Esophagus muscularis mucosa (tissue), 4 donors: Measurements from ENCODE around the gene UBE2E2. TPM values are rescaled to one million over a fixed set of nuclear protein-coding genes. Genes with fewer than 3 reads are reported as not detected.

Experiments used
- DNase-seq: peaks from one replicate; pipeline ENCODE4 v3.0.0-alpha.2; 2017; ENCODE audit errors: extremely low spot score
- H3K27ac ChIP-seq, 4 donors: fragments of 200-600 bp; sonication (generic); replicated peaks in 1 of 4; 1 replicate in 3 of 4; 2 replicates in 1 of 4; pipeline ENCODE4 v1.5.1; 2016 to 2019; ENCODE audit warnings: mild to moderate bottlenecking in 1 of 4
- H3K27me3 ChIP-seq, 4 donors: fragments of 200-600 bp; sonication (generic); one replicate each; pipeline versions ENCODE4 v1.5.1 to v1.6.0; 2016 to 2019
- H3K36me3 ChIP-seq, 4 donors: fragments of 200-600 bp; sonication (generic); one replicate each; pipeline ENCODE4 v1.5.1; 2016 to 2019
- H3K4me1 ChIP-seq, 4 donors: fragments of 200-600 bp; sonication (generic); one replicate each; pipeline ENCODE4 v1.5.1; 2016 to 2019
- H3K4me3 ChIP-seq, 4 donors: fragments of 200-600 bp; sonication (generic); 1 replicate in 2 of 4; 2 replicates in 2 of 4; pipeline ENCODE4 v1.5.1; 2016 to 2019; ENCODE audit warnings: mild to moderate bottlenecking in 4 of 4, moderate library complexity in 1 of 4
- H3K9me3 ChIP-seq, 4 donors: fragments of 200-600 bp; sonication (generic); 1 replicate in 3 of 4; 2 replicates in 1 of 4; pipeline ENCODE4 v1.5.1; 2016 to 2019
- CTCF ChIP-seq, 3 experiments: fragments of 200-600 bp in 2 of 3; fragments of 450-650 bp in 1 of 3; sonication (generic) in 2 of 3; IDR thresholded peaks; one replicate each; pipeline ENCODE4 v1.5.1; 2017 to 2019; ENCODE audit warnings: antibody characterized with exemption in 3 of 3, mild to moderate bottlenecking in 2 of 3, moderate library complexity in 1 of 3
- EP300 ChIP-seq: sonication (generic); formaldehyde crosslinking; IDR thresholded peaks from one replicate; pipeline ENCODE4 v1.6.1; 2017; ENCODE audit warnings: antibody characterized with exemption
- POLR2A ChIP-seq: fragments of 450-650 bp; IDR thresholded peaks from one replicate; pipeline ENCODE4 v1.6.1; 2017; ENCODE audit warnings: antibody characterized with exemption, moderate library complexity, mild to moderate bottlenecking, low read depth
- POLR2AphosphoS5 ChIP-seq, 2 donors: sonication (generic); formaldehyde crosslinking; IDR thresholded peaks; one replicate each; pipeline ENCODE4 v1.6.1; 2017; ENCODE audit warnings: antibody characterized with exemption in 2 of 2
- WGBS: methylation state at CpG from one replicate; pipeline ENCODE4 v1.1.5; 2018; 5-methylcytosine and 5-hydroxymethylcytosine counted together
- intact Hi-C: fragments of 100-400 bp; cut with DNase I; formaldehyde crosslinking; loops from one replicate; pipeline ENCODE4 v1.15.1; 2023
- total RNA-seq, 4 donors: library from RNA; depleted of rRNA; stranded (reverse); fragments of >200 nt; gene quantifications; one replicate each; pipeline versions ENCODE4 v1.1.0 to v1.2.1, GENCODE V29; 2016

UBE2E2 gene
- total RNA-seq, 4 donors from 2014 or later = 53.5 to 143 (median 90.3) TPM

GRCh38 chr3:23263796-23264195 lies 60.7 kb downstream of the UBE2E2 start:
- 48% methylated on average over 6 of the region's 6 CpGs for whole genome bisulfite sequencing
- Histone ChIP-seq H3K4me3 (no peak overlapping the region), H3K27ac (no peak overlapping the region), H3K36me3 (no peaks in the 10 kb centered on the region), H3K9me3 (no peaks in the 10 kb centered on the region), H3K4me1 (peaks cover 0 to 8% (median 0%) of the 10 kb centered on the region in 4 donors), H3K27me3 (no peaks in the 10 kb centered on the region)
- intact Hi-C loops = no loop called here
- no peak for TF ChIP-seq POLR2AphosphoS5 (IDR thresholded peaks at IDR 0.05)
- TF ChIP-seq POLR2A = no peak
- TF ChIP-seq CTCF (IDR thresholded peaks at IDR 0.05) = no peak
- no peak for TF ChIP-seq EP300
- DNase-seq = no peak

- TF ChIP-seq CTCF (IDR thresholded peaks at IDR 0.05) (no peak), EP300 (no peak), POLR2AphosphoS5 (IDR thresholded peaks at IDR 0.05) (no peak), POLR2A (no peak)
- Histone ChIP-seq H3K27me3 (no peaks in the 10 kb centered on the region), H3K4me3 (no peak overlapping the region), H3K4me1 (peaks cover 0 to 8% (median under 1%) of the 10 kb centered on the region in 4 donors), H3K27ac (no peak overlapping the region), H3K9me3 (no peaks in the 10 kb centered on the region), H3K36me3 (no peaks in the 10 kb centered on the region)
- 97% methylated on average over 1 of the region's 1 CpG for WGBS
- DNase-seq = no peak
- intact Hi-C loops = no loop called here
These were observed 61.3 kb downstream of the UBE2E2 start for GRCh38 chr3:23264413-23264812.

GRCh38 chr3:23270423-23270822 lies 67.3 kb downstream of the UBE2E2 start:
- no peak for TF ChIP-seq CTCF (IDR thresholded peaks at IDR 0.05)
- TF ChIP-seq POLR2AphosphoS5 (IDR thresholded peaks at IDR 0.05) = no peak
- TF ChIP-seq POLR2A = no peak
- TF ChIP-seq EP300 = no peak
- H3K27ac ChIP-seq = no peak overlapping the region
- intact Hi-C loops = no loop called here
- no peaks in the 10 kb centered on the region for H3K27me3 ChIP-seq
- peaks cover 0 to 5% (median 0%) of the 10 kb centered on the region in 4 donors for H3K9me3 ChIP-seq
- no peak overlapping the region for H3K4me3 ChIP-seq
- H3K36me3 ChIP-seq = no peaks in the 10 kb centered on the region
- peaks cover 0 to 11% (median 0%) of the 10 kb centered on the region in 4 donors for H3K4me1 ChIP-seq
- DNase-seq = no peak
- WGBS = 87% methylated on average over 3 of the region's 3 CpGs

GRCh38 chr3:23271876-23272741 lies 69.0 kb downstream of the UBE2E2 start:
- Histone ChIP-seq H3K36me3 (no peaks in the 10 kb centered on the region), H3K4me3 (no peak overlapping the region), H3K4me1 (peaks cover 0 to 12% (median 7%) of the 10 kb centered on the region in 4 donors), H3K27ac (no peak overlapping the region), H3K9me3 (peaks cover 0 to 5% (median 0%) of the 10 kb centered on the region in 4 donors), H3K27me3 (no peaks in the 10 kb centered on the region)
- TF ChIP-seq POLR2AphosphoS5 (IDR thresholded peaks at IDR 0.05) (no peak), EP300 (no peak), CTCF (IDR thresholded peaks at IDR 0.05) (no peak), POLR2A (no peak)
- intact Hi-C loops = no loop called here
- no peak for DNase-seq
- WGBS = 99% methylated on average over 17 of the region's 38 CpGs
